Common myeloid progenitor, CD34-positive (primary cell): Measurements from ENCODE around the gene PLK3.
A peak's percentile ranks its signal among the peaks of the same experiment; 100 is the strongest.

ENCODE experiments used
- CTCF ChIA-PET: fragments of 350-600 bp; sonication (Branson Sonifier 250); formaldehyde crosslinking; loops from one replicate; lab custom pipeline; 2021; ENCODE audit warnings: antibody characterized with exemption; lab: Charles Lee
- POLR2A ChIA-PET: fragments of 350-600 bp; sonication (Branson Sonifier 250); formaldehyde crosslinking; loops from one replicate; lab custom pipeline; 2021; ENCODE audit warnings: antibody characterized with exemption; lab: Charles Lee
- DNase-seq, 3 donors: peaks; one replicate each; pipeline versions ENCODE4 v3.0.0 to v3.0.0-alpha.2; 2013
- H3K27ac ChIP-seq, 2 experiments: 1 replicate in 1 of 2; 2 replicates in 1 of 2; pipeline ENCODE4 v1.7.0; 2013; ENCODE audit warnings: inconsistent platforms in 2 of 2, low read length in 2 of 2, mild to moderate bottlenecking in 2 of 2, low read depth in 1 of 2, moderate library complexity in 1 of 2; ENCODE audit not compliant: severe bottlenecking in 2 of 2, insufficient read depth in 1 of 2, poor library complexity in 1 of 2
- H3K27me3 ChIP-seq, 5 experiments: replicated peaks in 2 of 5; 1 replicate in 3 of 5; 2 replicates in 2 of 5; pipeline versions ENCODE4 v1.6.1 to v1.7.0; 2013; ENCODE audit warnings: low read length in 4 of 5, mild to moderate bottlenecking in 2 of 5, moderate library complexity in 2 of 5, inconsistent platforms in 1 of 5; ENCODE audit not compliant: insufficient read depth in 5 of 5, control insufficient read depth in 4 of 5
- H3K36me3 ChIP-seq, 4 experiments: 1 replicate in 2 of 4; 2 replicates in 2 of 4; pipeline versions ENCODE4 v1.6.1 to v1.7.0; 2013; ENCODE audit warnings: low read length in 3 of 4, control low read depth in 1 of 4, mild to moderate bottlenecking in 1 of 4; ENCODE audit not compliant: control insufficient read depth in 4 of 4, insufficient read depth in 4 of 4
- H3K4me1 ChIP-seq, 4 experiments: 1 replicate in 3 of 4; 2 replicates in 1 of 4; pipeline versions ENCODE4 v1.6.1 to v1.7.1; 2013; ENCODE audit warnings: low read length in 3 of 4, mild to moderate bottlenecking in 3 of 4, control low read depth in 1 of 4, inconsistent platforms in 1 of 4, moderate library complexity in 1 of 4; ENCODE audit not compliant: control insufficient read depth in 4 of 4, insufficient read depth in 4 of 4; ENCODE audit errors: control extremely low read depth in 1 of 4
- H3K4me3 ChIP-seq, 7 experiments: 1 replicate in 4 of 7; 2 replicates in 3 of 7; pipeline versions ENCODE4 v1.5.1 to v1.7.0; 2013; ENCODE audit warnings: mild to moderate bottlenecking in 7 of 7, low read length in 6 of 7, moderate library complexity in 6 of 7, inconsistent platforms in 2 of 7, low read depth in 2 of 7, control low read depth in 1 of 7; ENCODE audit not compliant: insufficient read depth in 4 of 7, control insufficient read depth in 1 of 7; ENCODE audit errors: extremely low read depth in 1 of 7
- H3K9me3 ChIP-seq, 5 experiments: 1 replicate in 4 of 5; 2 replicates in 1 of 5; pipeline versions ENCODE4 v1.6.1 to v1.7.1; 2013; ENCODE audit warnings: low read length in 4 of 5, mild to moderate bottlenecking in 2 of 5, inconsistent platforms in 1 of 5, low read depth in 1 of 5, moderate library complexity in 1 of 5; ENCODE audit not compliant: control insufficient read depth in 4 of 5, insufficient read depth in 2 of 5; ENCODE audit errors: control extremely low read depth in 1 of 5
- WGBS: methylation state at CpG from one replicate; pipeline ENCODE4 v1.1.5; 2013; ENCODE audit not compliant: insufficient coverage; 5-methylcytosine and 5-hydroxymethylcytosine counted together

The PLK3 gene

GRCh38 chr1:44826375-44827196 lies 26.4 kb downstream of the PLK3 start:
- DNase-seq = peak in 2 of 3 donors; percentile 80 to 84
- peaks cover 0 to 7% (median 0%) of the 10 kb centered on the region in 5 experiments for H3K9me3 ChIP-seq
- H3K4me3 ChIP-seq = peak overlapping the region in 4 of 7 experiments; percentile 14 to 48 (median 20)
- ChIA-PET CTCF (interaction anchor here (0.7 to 2.4 kb wide), 8 partner anchors 9 to 471 kb away, joined by 3 to 11 read pairs (median 3); partner anchors contain the start of genes BTBD19 and RNU5D-1), POLR2A (interaction anchor here (0.6 to 1.5 kb wide), 8 partner anchors 13 to 1350 kb away, joined by 3 to 7 read pairs (median 4); partner anchors contain the start of genes BTBD19, DYNLT4, P3R3URF and PLK3)
- H3K27ac ChIP-seq = no peak overlapping the region
- H3K36me3 ChIP-seq = no peaks in the 10 kb centered on the region
- H3K4me1 ChIP-seq = peaks cover 0 to 61% (median 46%) of the 10 kb centered on the region in 4 experiments
- no peaks in the 10 kb centered on the region for H3K27me3 ChIP-seq
- WGBS = 10% methylated on average over 24 of the region's 24 CpGs

GRCh38 chr1:44827197-44828002 lies 27.2 kb downstream of the PLK3 start:
- H3K36me3 ChIP-seq = no peaks in the 10 kb centered on the region
- H3K27me3 ChIP-seq = no peaks in the 10 kb centered on the region
- no peak overlapping the region for H3K27ac ChIP-seq
- DNase-seq = peak in 1 of 3 donors; percentile 27
- CTCF ChIA-PET = interaction anchor here (0.7 to 2.4 kb wide), 8 partner anchors 8 to 476 kb away, joined by 3 to 11 read pairs (median 3); partner anchors contain the start of genes BTBD19 and RNU5D-1
- WGBS = 95% methylated on average over 27 of the region's 28 CpGs
- H3K9me3 ChIP-seq = peaks cover 0 to 7% (median 0%) of the 10 kb centered on the region in 5 experiments
- POLR2A ChIA-PET = interaction anchor here (1.0 to 1.5 kb wide), 5 partner anchors 14 to 106 kb away, joined by 4 to 7 read pairs (median 4); partner anchors contain the start of genes BTBD19, DYNLT4, PLK3 and RNU5D-1
- H3K4me1 ChIP-seq = peaks cover 0 to 67% (median 54%) of the 10 kb centered on the region in 4 experiments
- H3K4me3 ChIP-seq = no peak overlapping the region

- no peaks in the 10 kb centered on the region for H3K27me3 ChIP-seq
- peaks cover 0 to 71% (median 61%) of the 10 kb centered on the region in 4 experiments for H3K4me1 ChIP-seq
- 100% methylated on average over 19 of the region's 21 CpGs for WGBS
- H3K27ac ChIP-seq = no peak overlapping the region
- ChIA-PET CTCF (interaction anchor here (1.5 kb wide), 1 partner anchor 475 kb away, joined by 3 read pairs; no protein-coding TSS in a partner anchor), POLR2A (interaction anchor here (1.5 to 4.4 kb wide), 2 partner anchors 8 to 14 kb away, joined by 4 to 21 read pairs; no protein-coding TSS in a partner anchor)
- H3K9me3 ChIP-seq = peaks cover 0 to 7% (median 0%) of the 10 kb centered on the region in 5 experiments
- no peaks in the 10 kb centered on the region for H3K36me3 ChIP-seq
- DNase-seq = no peak
- H3K4me3 ChIP-seq = no peak overlapping the region
Observed at GRCh38 chr1:44828003-44828651, 27.9 kb downstream of the PLK3 start.

- Histone ChIP-seq H3K4me3 (no peak overlapping the region), H3K27ac (no peak overlapping the region), H3K27me3 (no peaks in the 10 kb centered on the region), H3K9me3 (peaks cover 0 to 7% (median 0%) of the 10 kb centered on the region in 5 experiments), H3K4me1 (peaks cover 0 to 79% (median 70%) of the 10 kb centered on the region in 4 experiments), H3K36me3 (no peaks in the 10 kb centered on the region)
- ChIA-PET POLR2A (interaction anchor here (4.4 kb wide), 1 partner anchor 9 kb away, joined by 21 read pairs; no protein-coding TSS in a partner anchor), CTCF (interaction anchor here (1.3 to 1.6 kb wide), 4 partner anchors 20 to 474 kb away, joined by 3 to 8 read pairs (median 6); partner anchors contain the start of genes BTBD19, HECTD3 and PLK3)
- no peak for DNase-seq
- 97% methylated on average over 14 of the region's 15 CpGs for WGBS
Observed at GRCh38 chr1:44828841-44829440, 28.8 kb downstream of the PLK3 start.

GRCh38 chr1:44829506-44830384 lies 29.6 kb downstream of the PLK3 start:
- H3K4me1 ChIP-seq = peaks cover 0 to 87% (median 78%) of the 10 kb centered on the region in 4 experiments
- H3K4me3 ChIP-seq = peak overlapping the region in 3 of 7 experiments; percentile 1 to 52 (median 13)
- no peaks in the 10 kb centered on the region for H3K36me3 ChIP-seq

More at GRCh38 chr1:44829506-44830384, 29.6 kb downstream of the PLK3 start:
- 60% methylated on average over 12 of the region's 12 CpGs for WGBS
- DNase-seq = peak in 2 of 3 donors; percentile 21 to 33
- H3K27me3 ChIP-seq = no peaks in the 10 kb centered on the region
- peak overlapping the region in 1 of 2 experiments; percentile 10 for H3K27ac ChIP-seq
- H3K9me3 ChIP-seq = peaks cover 0 to 7% (median 0%) of the 10 kb centered on the region in 5 experiments
- ChIA-PET CTCF (interaction anchor here (0.6 to 1.6 kb wide), 8 partner anchors 11 to 181 kb away, joined by 3 to 8 read pairs (median 5); partner anchors contain the start of genes BTBD19, HECTD3, PLK3 and RPS8), POLR2A (interaction anchor here (0.6 to 4.4 kb wide), 6 partner anchors 10 to 717 kb away, joined by 3 to 21 read pairs (median 4); partner anchors contain the start of gene PLK3)
